Smooth muscle cell (in vitro differentiated cells): ENCODE results near the gene PRKAR1B. TPM values are rescaled to one million over a fixed set of nuclear protein-coding genes. Genes with fewer than 3 reads are reported as not detected.

ENCODE experiments used
- DNase-seq: peaks from one replicate; lab custom pipeline; 2025; ENCODE audit not compliant: unreplicated experiment; lab: John Stamatoyannopoulos, UW
- H2AFZ ChIP-seq: fragments of 200-600 bp; sonication (generic); 2 replicates; pipeline ENCODE4 v1.6.0; 2016; ENCODE audit warnings: antibody characterized with exemption, low read depth, mild to moderate bottlenecking
- H3F3A ChIP-seq: fragments of 200-600 bp; sonication (generic); 2 replicates; pipeline ENCODE4 v1.6.0; 2017; ENCODE audit warnings: antibody characterized with exemption, low read depth
- H3K27ac ChIP-seq: fragments of 200-600 bp; sonication (generic); 2 replicates; pipeline ENCODE4 v1.5.1; 2016; ENCODE audit warnings: low read depth, mild to moderate bottlenecking
- H3K27me3 ChIP-seq: fragments of 200-600 bp; sonication (generic); 2 replicates; pipeline ENCODE4 v1.6.1; 2016; ENCODE audit warnings: low read depth, mild to moderate bottlenecking
- H3K36me3 ChIP-seq: fragments of 200-600 bp; sonication (generic); 2 replicates; pipeline ENCODE4 v1.5.1; 2016; ENCODE audit warnings: low read depth
- H3K4me1 ChIP-seq: fragments of 200-600 bp; sonication (generic); 2 replicates; pipeline ENCODE4 v1.5.1; 2016; ENCODE audit warnings: low read depth
- H3K4me2 ChIP-seq: fragments of 200-600 bp; sonication (generic); 2 replicates; pipeline ENCODE4 v1.6.0; 2016; ENCODE audit warnings: mild to moderate bottlenecking
- H3K4me3 ChIP-seq: fragments of 200-600 bp; sonication (generic); 2 replicates; pipeline ENCODE4 v1.5.1; 2016; ENCODE audit warnings: mild to moderate bottlenecking
- H3K79me2 ChIP-seq: fragments of 200-600 bp; sonication (generic); 2 replicates; pipeline ENCODE4 v1.6.0; 2016; ENCODE audit warnings: low read depth, mild to moderate bottlenecking
- H3K9ac ChIP-seq: fragments of 200-600 bp; sonication (generic); 2 replicates; pipeline ENCODE4 v1.6.0; 2016; ENCODE audit warnings: low read depth
- H3K9me3 ChIP-seq: fragments of 200-600 bp; sonication (generic); replicated peaks from 2 replicates; pipeline ENCODE4 v1.5.1; 2016; ENCODE audit warnings: low read depth
- H4K20me1 ChIP-seq: fragments of 200-600 bp; sonication (generic); 2 replicates; pipeline ENCODE4 v1.6.0; 2016; ENCODE audit warnings: low read depth
- CTCF ChIP-seq: fragments of 200-600 bp; sonication (generic); IDR thresholded peaks from 2 replicates; pipeline ENCODE4 v1.5.1; 2017; ENCODE audit warnings: borderline replicate concordance, mild to moderate bottlenecking, antibody characterized with exemption; ENCODE audit not compliant: insufficient read depth, poor library complexity, severe bottlenecking
- WGBS: methylation state at CpG from one replicate; pipeline ENCODE4 v1.1.7; 2016; ENCODE audit warnings: low lambda C conversion rate; 5-methylcytosine and 5-hydroxymethylcytosine counted together
- polyA plus RNA-seq: library from polyadenylated mRNA; unstranded; fragments of >200 nt; fragmentation: Nextera tagmentation; extraction: Ambion mirVana; gene quantifications from 2 replicates; pipeline ENCODE4 v1.2.1, GENCODE V29; 2016
- total RNA-seq: library from RNA; depleted of rRNA; stranded (reverse); fragments of >200 nt; gene quantifications from 2 replicates; pipeline ENCODE4 v1.2.3, GENCODE V29; 2014

Gene PRKAR1B
- total and polyA plus RNA-seq, 2 experiments from 2014 or later, result 5.3 to 10.1 TPM

- 79% methylated on average over 10 of the region's 10 CpGs for WGBS
- H3K27me3 ChIP-seq, result no peaks in the 10 kb centered on the region
Measured at GRCh38 chr7:716222-716621, 10.9 kb downstream of the PRKAR1B start.

DNA sequence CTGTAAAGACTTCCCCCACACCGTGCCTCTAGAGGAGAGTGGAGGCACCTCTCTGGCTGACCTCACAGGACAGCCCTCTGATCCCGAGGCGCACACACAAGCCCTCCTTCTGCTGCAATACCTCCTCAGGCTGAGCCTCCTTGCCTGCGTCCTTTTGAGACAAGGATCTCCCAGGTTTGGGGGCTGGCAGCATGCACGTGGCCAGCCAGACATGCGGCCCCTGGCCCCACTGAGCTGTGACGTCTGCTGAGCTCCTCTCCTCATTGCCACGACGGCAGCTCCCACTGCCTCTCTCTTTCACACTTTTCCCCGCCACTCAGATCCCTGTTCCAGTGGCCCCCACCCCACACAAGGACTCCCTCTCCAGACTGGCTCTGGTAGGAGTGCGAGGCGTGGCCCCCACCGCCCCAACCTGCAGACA lies 12.8 kb downstream of the PRKAR1B start:
- Histone ChIP-seq H3K27ac (no peak overlapping the region), H3K4me1 (no peaks in the 10 kb centered on the region), H3K9me3 (no peaks in the 10 kb centered on the region), H3K27me3 (no peaks in the 10 kb centered on the region), H3K9ac (no peak overlapping the region), H3K4me2 (no peak overlapping the region), H3F3A (no peaks in the 10 kb centered on the region), H3K4me3 (no peak overlapping the region), H3K36me3 (no peaks in the 10 kb centered on the region), H4K20me1 (no peaks in the 10 kb centered on the region), H3K79me2 (no peaks in the 10 kb centered on the region), H2AFZ (no peak overlapping the region)
- 84% methylated on average over 13 of the region's 13 CpGs for WGBS
- no peak for DNase-seq
- TF ChIP-seq CTCF, result no peak

More at GRCh38 chr7:716222-716621, 10.9 kb downstream of the PRKAR1B start:
- Histone ChIP-seq H2AFZ (no peak overlapping the region), H3K79me2 (no peaks in the 10 kb centered on the region), H3K4me2 (no peak overlapping the region), H3K36me3 (no peaks in the 10 kb centered on the region), H3F3A (no peaks in the 10 kb centered on the region), H3K9ac (no peak overlapping the region), H3K27ac (no peak overlapping the region), H3K9me3 (no peaks in the 10 kb centered on the region), H3K4me3 (no peak overlapping the region), H4K20me1 (no peaks in the 10 kb centered on the region), H3K4me1 (no peaks in the 10 kb centered on the region)
- TF ChIP-seq CTCF, result no peak
- DNase-seq, result no peak

- Histone ChIP-seq H3F3A (no peaks in the 10 kb centered on the region), H4K20me1 (no peaks in the 10 kb centered on the region), H3K36me3 (no peaks in the 10 kb centered on the region), H3K79me2 (no peaks in the 10 kb centered on the region), H3K27me3 (no peaks in the 10 kb centered on the region), H3K27ac (no peak overlapping the region), H3K9ac (no peak overlapping the region), H3K4me2 (no peak overlapping the region), H3K4me1 (no peaks in the 10 kb centered on the region), H2AFZ (no peak overlapping the region), H3K9me3 (no peaks in the 10 kb centered on the region), H3K4me3 (no peak overlapping the region)
- WGBS, result 91% methylated on average over 16 of the region's 16 CpGs
- TF ChIP-seq CTCF, result no peak
- DNase-seq, result no peak
Measured at GRCh38 chr7:713488-714230, 13.4 kb downstream of the PRKAR1B start.

DNA sequence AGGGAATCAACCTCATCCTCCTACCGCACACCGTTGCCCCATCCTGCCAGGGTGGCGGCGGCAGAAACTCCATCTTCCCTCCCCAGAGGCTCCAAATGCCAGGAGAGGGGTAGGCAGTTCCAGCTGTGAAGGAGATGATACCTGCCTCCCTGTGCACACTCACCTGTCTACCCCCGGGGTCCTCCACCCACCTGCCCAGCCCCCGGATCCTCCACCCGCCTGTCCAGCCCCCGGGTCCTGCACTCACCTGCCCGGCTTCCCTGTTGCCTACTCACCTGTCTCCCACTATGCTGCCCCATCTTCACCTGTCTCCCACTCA lies 14.0 kb downstream of the PRKAR1B start:
- Histone ChIP-seq H3K4me1 (no peaks in the 10 kb centered on the region), H3K9ac (no peak overlapping the region), H3K9me3 (no peaks in the 10 kb centered on the region), H3K4me2 (no peak overlapping the region), H4K20me1 (no peaks in the 10 kb centered on the region), H3K27ac (no peak overlapping the region), H3K4me3 (no peak overlapping the region), H3K27me3 (no peaks in the 10 kb centered on the region), H2AFZ (no peak overlapping the region), H3F3A (no peaks in the 10 kb centered on the region), H3K36me3 (no peaks in the 10 kb centered on the region), H3K79me2 (no peaks in the 10 kb centered on the region)
- no peak for DNase-seq
- 81% methylated on average over 4 of the region's 9 CpGs for WGBS
- TF ChIP-seq CTCF, result no peak
